Endothelial cell of umbilical vein (primary cell): Measurements from ENCODE around the gene SMTNL1. TPM values are rescaled to one million over a fixed set of nuclear protein-coding genes. Genes with fewer than 3 reads are reported as not detected.

ENCODE experiments used
- BruUV-seq: library from RNA; stranded (reverse); fragments of 400-500 nt; replicated peaks from 2 replicates; lab custom pipeline; 2021; lab: Mats Ljungman, UMichigan
- CTCF ChIA-PET: fragments of 300-600, 350-600 bp; sonication (Branson Sonifier 250); formaldehyde crosslinking; loops from one replicate; lab custom pipeline; 2021; ENCODE audit warnings: antibody characterized with exemption, inconsistent platforms; lab: Charles Lee
- POLR2A ChIA-PET: fragments of 300-600, 350-600 bp; sonication (Branson Sonifier 250); formaldehyde crosslinking; loops from one replicate; lab custom pipeline; 2021; ENCODE audit warnings: antibody characterized with exemption, inconsistent platforms; lab: Charles Lee
- DNase-seq: peaks from one replicate; pipeline ENCODE4 v3.0.0-alpha.2; 2011; ENCODE audit warnings: low read depth, low spot score
- FAIRE-seq: peaks from 2 replicates; lab custom pipeline; 2011; peaks lifted over from hg19 to GRCh38; lab: Jason Lieb, UNC
- H2AFZ ChIP-seq: 2 replicates; pipeline ENCODE4 v1.6.0; 2012; ENCODE audit warnings: low read depth, low read length, control low read depth, inconsistent platforms
- H3K27ac ChIP-seq: 2 replicates; pipeline ENCODE4 v1.5.1; 2011; ENCODE audit warnings: low read depth, mild to moderate bottlenecking, control low read depth, low read length, moderate library complexity; ENCODE audit not compliant: insufficient read depth
- H3K27me3 ChIP-seq, 2 experiments: 2 replicates each; pipeline versions ENCODE4 v1.6.0 to v1.6.1; 2011; ENCODE audit warnings: low read length in 2 of 2, mixed read lengths in 1 of 2; ENCODE audit not compliant: control insufficient read depth in 2 of 2, insufficient read depth in 2 of 2
- H3K36me3 ChIP-seq, 2 experiments: 2 replicates in 1 of 2; 3 replicates in 1 of 2; pipeline ENCODE4 v1.5.1; 2011; ENCODE audit warnings: low read length in 2 of 2, mild to moderate bottlenecking in 1 of 2, moderate library complexity in 1 of 2; ENCODE audit not compliant: control insufficient read depth in 2 of 2, insufficient read depth in 2 of 2; ENCODE audit errors: extremely low read depth in 1 of 2
- H3K4me1 ChIP-seq: 3 replicates; pipeline ENCODE4 v1.5.1; 2011; ENCODE audit warnings: mild to moderate bottlenecking, low read length; ENCODE audit not compliant: control insufficient read depth, insufficient read depth; ENCODE audit errors: extremely low read depth
- H3K4me2 ChIP-seq: 2 replicates; pipeline ENCODE4 v1.6.1; 2011; ENCODE audit warnings: low read length, control low read depth, mixed read lengths; ENCODE audit not compliant: insufficient read depth
- H3K4me3 ChIP-seq, 3 experiments: fragments of 200-600 bp in 1 of 3; sonication (generic), shearing (Covaris generic) in 1 of 3; replicated peaks in 1 of 3; 2 replicates each; pipeline ENCODE4 v1.5.1; 2011 to 2016; ENCODE audit warnings: control low read depth in 3 of 3, low read length in 3 of 3, mild to moderate bottlenecking in 2 of 3, inconsistent platforms in 1 of 3, low read depth in 1 of 3, moderate library complexity in 1 of 3; ENCODE audit not compliant: insufficient read depth in 1 of 3
- H3K79me2 ChIP-seq: 2 replicates; pipeline ENCODE4 v1.6.0; 2012; ENCODE audit warnings: low read length, inconsistent platforms; ENCODE audit not compliant: control insufficient read depth, insufficient read depth
- H3K9ac ChIP-seq: replicated peaks from 2 replicates; pipeline ENCODE3; 2011; ENCODE audit warnings: low read length, control low read depth; ENCODE audit not compliant: insufficient read depth; ENCODE audit errors: extremely low read depth
- H3K9me1 ChIP-seq: replicated peaks from 3 replicates; pipeline ENCODE4 v1.6.0; 2011; ENCODE audit warnings: mild to moderate bottlenecking, low read length; ENCODE audit not compliant: control insufficient read depth, insufficient read depth; ENCODE audit errors: extremely low read depth
- H3K9me3 ChIP-seq: replicated peaks from 2 replicates; pipeline ENCODE4 v1.5.1; 2012; ENCODE audit warnings: low read length, inconsistent platforms; ENCODE audit not compliant: control insufficient read depth, insufficient read depth
- H4K20me1 ChIP-seq: replicated peaks from 2 replicates; pipeline ENCODE3; 2011; ENCODE audit warnings: mild to moderate bottlenecking, low read length; ENCODE audit not compliant: control insufficient read depth, insufficient read depth; ENCODE audit errors: extremely low read depth
- MYC ChIP-seq: IDR thresholded peaks from one replicate; pipeline ENCODE4 v1.6.1; 2011; ENCODE audit warnings: mild to moderate bottlenecking, low read depth, low read length
- dilution Hi-C: fragments of 300-500 bp; cut with MboI; formaldehyde crosslinking; loops from one replicate; pipeline ENCODE4 v1.15.0; 2019; ENCODE audit warnings: low sequenced_read_pairs; ENCODE audit not compliant: extremely low pct_ligation_motif_present
- intact Hi-C: fragments of 100-400 bp; cut with micrococcal nuclease; formaldehyde crosslinking; loops from one replicate; pipeline ENCODE4 v1.10.0; 2022
- polyA plus RNA-seq, 4 experiments: library from polyadenylated mRNA; depleted of rRNA in 3 of 4; stranded (reverse) in 3 of 4; unstranded in 1 of 4; fragments of >200 nt; gene quantifications; 2 replicates each; pipeline versions ENCODE4 v1.2.1 to v1.2.3, GENCODE V29; 2011 to 2012; ENCODE audit warnings: missing spikeins in 1 of 4
- total RNA-seq: library from RNA; stranded (reverse); gene quantifications from 2 replicates; pipeline ENCODE4 v1.2.3, GENCODE V29; 2021
- TF ChIP-seq, protein P1 (sequence below), 2 donors: IDR thresholded peaks; 1 replicate in 1 of 2; 2 replicates in 1 of 2; pipeline ENCODE4 v1.5.1; 2011; ENCODE audit warnings: low read length in 2 of 2, mild to moderate bottlenecking in 2 of 2, moderate library complexity in 2 of 2, control low read depth in 1 of 2, inconsistent platforms in 1 of 2, low read depth in 1 of 2; ENCODE audit not compliant: insufficient read depth in 1 of 2; ENCODE audit errors: extremely low read depth in 1 of 2

SMTNL1 gene
- total and polyA plus RNA-seq, 2 donors (not counting 3 experiments of a cell fraction or from before 2014, with no cell fraction given) = not detected

DNA sequence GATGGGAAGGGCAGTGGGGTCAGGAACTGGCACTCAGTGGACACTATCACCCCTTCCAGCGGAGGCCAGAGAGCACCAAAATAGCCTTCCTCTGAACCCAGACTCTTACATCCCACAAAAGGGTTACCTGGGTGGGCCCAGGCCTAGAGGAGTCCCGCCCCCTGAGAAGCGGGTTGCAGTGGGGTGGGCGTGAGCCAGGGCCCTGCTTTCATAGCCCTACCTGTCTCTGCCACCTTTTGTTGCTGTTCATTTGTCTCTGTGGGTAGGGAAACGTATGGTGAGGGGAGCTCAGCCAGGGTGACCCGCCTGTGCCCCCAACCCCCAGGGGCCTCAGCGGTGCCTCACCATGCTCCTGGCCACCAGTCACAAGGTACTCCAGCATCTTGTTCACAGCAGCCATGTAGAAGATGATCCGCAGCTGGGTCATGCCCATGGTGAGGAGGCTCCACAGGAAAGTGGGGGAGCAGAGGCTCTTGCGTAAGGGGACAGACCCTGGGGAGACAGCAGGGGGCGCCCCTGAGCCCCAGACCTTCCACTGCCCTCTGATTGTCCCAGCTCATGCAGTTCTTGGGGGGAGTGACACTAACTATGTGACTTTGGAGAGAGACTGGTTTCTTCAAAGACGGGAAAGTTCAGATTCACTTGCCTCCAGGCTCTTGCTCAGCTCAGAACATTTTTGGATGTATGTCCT lies 45.9 kb upstream of the SMTNL1 start:
- ChIA-PET POLR2A (no interaction called here), CTCF (interaction anchor here (0.9 to 8.6 kb wide), 12 partner anchors 11 to 153 kb away, joined by 3 to 316 read pairs (median 14); partner anchors contain the start of genes SLC43A1, TIMM10 and UBE2L6)
- peak; percentile 40 for FAIRE-seq
- Histone ChIP-seq H3K9me1 (no peaks in the 10 kb centered on the region), H3K9me3 (no peaks in the 10 kb centered on the region), H3K27me3 (no peaks in the 10 kb centered on the region), H3K36me3 (peaks cover 0 to 2% of the 10 kb centered on the region in 2 experiments), H3K4me3 (no peak overlapping the region), H2AFZ (no peak overlapping the region), H3K79me2 (no peaks in the 10 kb centered on the region), H3K27ac (no peak overlapping the region), H3K4me1 (no peaks in the 10 kb centered on the region), H3K9ac (no peak overlapping the region), H3K4me2 (no peak overlapping the region), H4K20me1 (no peaks in the 10 kb centered on the region)
- no peak for TF ChIP-seq MYC
- TF ChIP-seq, protein P1, sequence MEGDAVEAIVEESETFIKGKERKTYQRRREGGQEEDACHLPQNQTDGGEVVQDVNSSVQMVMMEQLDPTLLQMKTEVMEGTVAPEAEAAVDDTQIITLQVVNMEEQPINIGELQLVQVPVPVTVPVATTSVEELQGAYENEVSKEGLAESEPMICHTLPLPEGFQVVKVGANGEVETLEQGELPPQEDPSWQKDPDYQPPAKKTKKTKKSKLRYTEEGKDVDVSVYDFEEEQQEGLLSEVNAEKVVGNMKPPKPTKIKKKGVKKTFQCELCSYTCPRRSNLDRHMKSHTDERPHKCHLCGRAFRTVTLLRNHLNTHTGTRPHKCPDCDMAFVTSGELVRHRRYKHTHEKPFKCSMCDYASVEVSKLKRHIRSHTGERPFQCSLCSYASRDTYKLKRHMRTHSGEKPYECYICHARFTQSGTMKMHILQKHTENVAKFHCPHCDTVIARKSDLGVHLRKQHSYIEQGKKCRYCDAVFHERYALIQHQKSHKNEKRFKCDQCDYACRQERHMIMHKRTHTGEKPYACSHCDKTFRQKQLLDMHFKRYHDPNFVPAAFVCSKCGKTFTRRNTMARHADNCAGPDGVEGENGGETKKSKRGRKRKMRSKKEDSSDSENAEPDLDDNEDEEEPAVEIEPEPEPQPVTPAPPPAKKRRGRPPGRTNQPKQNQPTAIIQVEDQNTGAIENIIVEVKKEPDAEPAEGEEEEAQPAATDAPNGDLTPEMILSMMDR (IDR thresholded peaks at IDR 0.05; ENCODE audit: extremely low read depth in 1 of 2, insufficient read depth in 1 of 2, low read depth in 1 of 2, low read length in 2 of 2) = peak; percentile 69 to 86
- BruUV-seq = no TSS peak
- dilution Hi-C loops (no loop called here), intact Hi-C loops (loop anchor here (1.0 to 5.0 kb wide), 2 partner anchors 150 to 1021 kb away; no protein-coding TSS in a partner anchor)
- DNase-seq = peak; percentile 39
